ENCODE results near the gene METTL26. TPM values are rescaled to one million over a fixed set of nuclear protein-coding genes. Genes with fewer than 3 reads are reported as not detected.

Gene METTL26
- total RNA-seq, 1 donor from 2014 or later: 48.7 TPM

DNA sequence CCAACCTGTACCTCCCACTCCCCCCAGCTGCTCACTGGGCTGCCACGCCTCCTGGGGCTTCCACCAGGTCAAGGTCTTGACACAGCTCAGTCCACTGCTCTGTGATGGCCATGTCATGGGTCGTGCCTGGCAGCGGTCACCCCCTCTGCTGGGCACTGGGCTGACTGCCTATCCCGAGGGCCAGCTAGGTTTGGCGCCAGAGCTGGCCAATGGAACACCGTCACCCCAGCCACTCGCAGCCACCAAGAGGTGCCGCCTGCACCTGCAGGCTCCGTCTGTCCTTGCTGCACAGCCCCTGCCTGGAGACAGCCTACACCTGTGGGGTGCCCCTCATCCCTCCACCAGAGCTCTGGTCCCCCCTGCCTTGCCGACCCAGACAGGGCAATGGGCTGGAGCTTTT lies 50.8 kb downstream of the METTL26 start:
- DNase-seq (no peak), ATAC-seq (ENCODE audit: low read depth) (no peak)
- CTCF ChIA-PET: no interaction called here
- Mint-ChIP-seq H3K4me3 (no peak overlapping the region), H3K9me3 (no peaks in the 10 kb centered on the region), H3K36me3 (ENCODE audit: low read depth) (peaks cover 7% of the 10 kb centered on the region), H3K4me1 (peaks cover 14% of the 10 kb centered on the region), H3K27me3 (no peaks in the 10 kb centered on the region), H3K27ac (no peak overlapping the region)
- POLR2A ChIA-PET: no interaction called here
- intact Hi-C loops (cut with micrococcal nuclease): loop anchor here (5.0 kb wide), 1 partner anchor 183 kb away; the partner anchor contains the start of gene DECR2
- TF ChIP-seq, protein P1, sequence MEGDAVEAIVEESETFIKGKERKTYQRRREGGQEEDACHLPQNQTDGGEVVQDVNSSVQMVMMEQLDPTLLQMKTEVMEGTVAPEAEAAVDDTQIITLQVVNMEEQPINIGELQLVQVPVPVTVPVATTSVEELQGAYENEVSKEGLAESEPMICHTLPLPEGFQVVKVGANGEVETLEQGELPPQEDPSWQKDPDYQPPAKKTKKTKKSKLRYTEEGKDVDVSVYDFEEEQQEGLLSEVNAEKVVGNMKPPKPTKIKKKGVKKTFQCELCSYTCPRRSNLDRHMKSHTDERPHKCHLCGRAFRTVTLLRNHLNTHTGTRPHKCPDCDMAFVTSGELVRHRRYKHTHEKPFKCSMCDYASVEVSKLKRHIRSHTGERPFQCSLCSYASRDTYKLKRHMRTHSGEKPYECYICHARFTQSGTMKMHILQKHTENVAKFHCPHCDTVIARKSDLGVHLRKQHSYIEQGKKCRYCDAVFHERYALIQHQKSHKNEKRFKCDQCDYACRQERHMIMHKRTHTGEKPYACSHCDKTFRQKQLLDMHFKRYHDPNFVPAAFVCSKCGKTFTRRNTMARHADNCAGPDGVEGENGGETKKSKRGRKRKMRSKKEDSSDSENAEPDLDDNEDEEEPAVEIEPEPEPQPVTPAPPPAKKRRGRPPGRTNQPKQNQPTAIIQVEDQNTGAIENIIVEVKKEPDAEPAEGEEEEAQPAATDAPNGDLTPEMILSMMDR (IDR thresholded peaks at IDR 0.05): no peak

Other genes starting within 250 kb of the METTL26 start
- 29.9 and 32.9 TPM in 2 replicates for gene NME4, start 239.1 kb downstream of the METTL26 start, total RNA-seq
- gene DECR2, start 234.4 kb downstream of the METTL26 start, total RNA-seq: 4.4 and 6.7 TPM in 2 replicates
- gene RAB11FIP3, start 210.7 kb downstream of the METTL26 start, total RNA-seq: 32.2 and 35.4 TPM in 2 replicates
- 77.0 and 95.1 TPM in 2 replicates for gene CAPN15, start 108.6 kb downstream of the METTL26 start, total RNA-seq
- gene PRR35, start 75.9 kb downstream of the METTL26 start, total RNA-seq: not detected in 2 replicates
- gene NHLRC4, start 69.3 kb downstream of the METTL26 start, total RNA-seq: 0.83 and 1.0 TPM in 2 replicates
- gene PIGQ, start 66.3 kb downstream of the METTL26 start, total RNA-seq: 46.7 and 53.1 TPM in 2 replicates
- 10.5 and 13.1 TPM in 2 replicates for gene RAB40C, start 46.2 kb downstream of the METTL26 start, total RNA-seq
- gene WFIKKN1, start 5.3 kb downstream of the METTL26 start, total RNA-seq: 0.42 and 0.47 TPM in 2 replicates
- 29.4 and 38.9 TPM in 2 replicates for gene MCRIP2, start 5.5 kb upstream of the METTL26 start, total RNA-seq
- 24.8 and 33.7 TPM in 2 replicates for gene WDR90, start 13.1 kb upstream of the METTL26 start, total RNA-seq
- gene RHOT2, start 31.8 kb upstream of the METTL26 start, total RNA-seq: 141 and 170 TPM in 2 replicates
- gene RHBDL1, start 39.4 kb upstream of the METTL26 start, total RNA-seq: 0.24 TPM in 1 of 2 replicates, not detected in the other
- gene STUB1, start 44.1 kb upstream of the METTL26 start, total RNA-seq: 75.4 and 81.2 TPM in 2 replicates
- 41.4 and 47.0 TPM in 2 replicates for gene JMJD8, start 48.0 kb upstream of the METTL26 start, total RNA-seq
- gene WDR24, start 54.1 kb upstream of the METTL26 start, total RNA-seq: 13.9 and 14.8 TPM in 2 replicates
- 0.75 and 0.88 TPM in 2 replicates for gene FBXL16, start 69.5 kb upstream of the METTL26 start, total RNA-seq
- 5.0 and 6.7 TPM in 2 replicates for gene METRN, start 78.8 kb upstream of the METTL26 start, total RNA-seq
- 58.0 and 67.4 TPM in 2 replicates for gene ANTKMT, start 84.8 kb upstream of the METTL26 start, total RNA-seq
- gene CCDC78, start 90.1 kb upstream of the METTL26 start, total RNA-seq: 4.8 and 7.8 TPM in 2 replicates
- 10.8 and 10.9 TPM in 2 replicates for gene HAGHL, start 90.8 kb upstream of the METTL26 start, total RNA-seq
- gene CIAO3, start 104.7 kb upstream of the METTL26 start, total RNA-seq: 42.4 and 43.1 TPM in 2 replicates
- gene MSLN, start 124.4 kb upstream of the METTL26 start, total RNA-seq: not detected in 2 replicates
- 32.2 and 35.3 TPM in 2 replicates for gene RPUSD1, start 152.1 kb upstream of the METTL26 start, total RNA-seq
- gene CHTF18, start 152.3 kb upstream of the METTL26 start, total RNA-seq: 42.4 and 45.5 TPM in 2 replicates
- gene GNG13, start 164.4 kb upstream of the METTL26 start, total RNA-seq: not detected in 2 replicates